ENCODE measurements around the gene ATF7.
"Not testable (repeated sequence)": the region's sequence is repeated elsewhere in the genome, so short reads cannot be mapped to it uniquely, and the experiment has no call there.

ATF7 gene

DNA sequence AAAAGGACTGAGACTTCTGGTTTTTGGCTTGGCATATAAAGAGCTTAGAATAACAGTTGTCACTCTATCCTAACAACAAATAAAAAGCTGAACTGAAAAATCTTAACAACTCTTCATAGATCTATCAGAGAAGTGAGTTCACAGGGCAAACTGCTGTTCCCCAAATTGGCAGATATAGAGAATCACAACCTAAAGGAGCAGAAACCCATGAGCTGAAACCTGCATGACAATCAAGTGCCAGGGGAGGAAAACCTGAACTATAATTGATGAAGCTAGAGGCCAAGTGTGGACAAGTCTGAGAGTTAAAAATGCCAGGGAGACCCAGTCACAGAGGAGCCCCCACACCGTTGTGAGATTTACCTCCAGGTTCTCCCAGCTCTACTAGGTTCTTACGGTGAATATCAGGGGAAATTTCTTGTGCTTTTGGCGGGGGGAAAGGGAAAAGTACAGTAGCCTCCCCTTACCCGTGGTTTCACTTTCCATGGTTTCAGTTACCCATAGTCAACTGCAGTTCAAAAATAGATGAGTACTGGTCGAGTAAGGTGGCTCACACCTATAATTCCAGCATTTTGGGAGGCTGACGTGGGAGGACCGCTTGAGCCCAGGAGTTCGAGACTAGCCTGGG, 53.9 kb downstream of the ATF7 start:
- FAIRE-seq, result peak; percentile 65
- DNase-seq (ENCODE audit: extremely low spot score, insufficient read length, low read depth), result no peak

DNA sequence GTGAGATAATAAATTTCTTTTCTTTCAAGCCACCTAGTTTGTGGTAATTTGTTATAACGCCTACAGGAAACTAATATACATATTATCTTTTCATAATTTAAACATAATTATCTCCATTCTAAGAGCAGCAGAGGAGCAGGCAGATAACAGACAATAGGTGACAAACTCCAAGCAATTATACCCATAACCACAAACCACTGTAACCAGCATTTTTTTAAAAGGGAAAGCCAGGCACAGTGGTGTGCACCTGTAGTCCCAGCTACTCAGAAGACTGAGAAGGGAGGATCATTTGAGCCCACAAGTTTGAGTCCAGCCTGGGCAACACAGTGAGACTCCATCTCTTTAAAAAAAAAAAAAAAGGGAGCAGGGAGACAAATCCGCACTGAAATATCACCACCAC, 54.9 kb downstream of the ATF7 start:
- FAIRE-seq (no peak), DNase-seq (ENCODE audit: extremely low spot score, insufficient read length, low read depth) (no peak)

DNA sequence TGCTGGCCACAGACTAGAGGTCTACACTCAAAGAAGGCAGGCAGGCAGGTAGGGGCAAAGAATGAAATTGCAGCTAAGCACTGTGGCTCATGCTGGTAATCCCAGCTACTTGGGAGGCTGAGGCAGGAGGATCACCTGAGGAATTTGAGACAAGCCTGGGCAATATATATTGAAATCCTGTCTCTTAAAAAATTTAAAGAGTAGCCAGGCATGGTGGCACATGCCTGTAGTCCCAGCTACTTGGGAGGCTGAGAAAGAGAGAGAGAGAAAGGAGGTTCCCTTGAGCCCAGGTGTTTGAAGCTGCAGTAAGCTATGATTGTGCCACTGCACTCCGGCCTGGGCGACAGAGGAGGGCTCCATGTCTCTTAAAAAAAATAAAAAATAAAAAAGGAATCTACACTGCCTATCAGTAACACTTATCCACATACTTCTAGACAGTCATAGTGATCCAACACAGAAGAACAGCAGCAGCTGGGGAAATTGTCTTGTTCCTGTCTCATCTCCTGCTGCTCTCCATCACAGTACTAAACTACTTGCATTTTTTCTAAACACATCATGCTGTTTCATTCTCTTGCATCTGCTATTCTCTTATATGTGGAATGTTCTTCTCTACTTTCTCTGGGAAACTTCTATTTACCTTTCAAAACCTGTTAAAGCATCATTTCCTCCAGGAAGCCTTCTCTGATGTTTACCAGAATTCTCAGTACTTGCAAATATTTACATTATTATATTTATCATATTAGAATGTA, 57.2 kb downstream of the ATF7 start:
- FAIRE-seq, result no peak
- DNase-seq (ENCODE audit: extremely low spot score, insufficient read length, low read depth), result no peak

DNA sequence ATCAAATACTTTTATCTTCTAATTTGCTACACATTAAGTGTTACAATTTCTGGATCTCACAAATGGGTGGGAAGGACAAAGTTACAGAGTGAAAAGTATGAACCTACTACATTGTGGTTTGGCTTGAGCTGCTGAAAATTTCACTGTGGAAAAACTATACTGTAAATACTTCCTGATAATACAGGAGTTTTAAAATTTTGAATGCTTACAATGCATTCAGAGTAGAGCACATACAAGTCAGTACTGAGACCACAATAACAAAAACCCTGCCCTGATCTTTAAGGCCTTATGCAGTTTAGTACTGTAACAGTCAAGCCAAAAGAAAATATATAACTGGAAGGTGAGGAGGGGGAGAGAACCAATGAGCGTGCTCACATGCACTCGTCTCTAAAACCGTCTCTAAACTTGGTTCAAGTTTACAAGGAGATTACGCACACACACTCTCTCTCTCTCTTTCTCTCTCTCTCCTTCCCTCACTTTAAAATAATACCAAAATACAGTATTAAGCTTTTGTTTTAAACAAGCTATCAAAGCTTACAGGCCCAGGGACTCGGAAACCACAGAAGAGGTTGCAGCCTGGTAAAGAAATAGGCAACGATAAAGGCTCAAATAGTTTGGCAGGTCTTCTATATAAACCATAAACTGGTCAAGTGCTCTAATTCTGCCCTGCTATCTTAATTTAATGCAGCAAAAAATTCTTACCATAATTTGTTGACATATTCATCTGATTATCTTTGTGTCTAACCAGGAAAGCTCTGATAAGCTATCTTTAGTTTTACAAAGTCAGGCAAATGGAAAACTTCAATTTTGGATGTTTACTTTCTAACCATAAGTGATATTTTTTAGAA, 58.0 kb downstream of the ATF7 start:
- FAIRE-seq, result no peak
- DNase-seq (ENCODE audit: extremely low spot score, insufficient read length, low read depth), result no peak

DNA sequence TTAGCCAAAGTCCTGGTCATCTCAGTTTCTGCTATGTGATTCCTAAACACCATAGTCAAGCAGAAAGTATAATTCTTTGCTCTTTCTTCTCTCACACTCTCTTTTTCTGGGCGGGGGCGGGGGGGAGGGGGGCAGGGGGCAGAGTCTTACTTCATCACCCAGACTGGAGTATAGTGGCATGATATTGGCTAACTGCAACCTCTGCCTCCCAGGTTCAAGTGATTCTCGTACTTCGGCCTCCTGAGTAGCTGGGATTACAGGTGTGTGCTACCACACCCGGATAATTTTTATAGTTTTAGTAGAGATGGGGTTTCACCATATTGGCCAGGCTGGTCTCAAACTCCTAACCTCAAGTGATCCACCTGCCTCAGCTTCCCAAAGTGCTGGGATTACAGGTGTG, 60.8 kb downstream of the ATF7 start:
- not testable (repeated sequence) for FAIRE-seq; DNase-seq (ENCODE audit: extremely low spot score, insufficient read length, low read depth)

DNA sequence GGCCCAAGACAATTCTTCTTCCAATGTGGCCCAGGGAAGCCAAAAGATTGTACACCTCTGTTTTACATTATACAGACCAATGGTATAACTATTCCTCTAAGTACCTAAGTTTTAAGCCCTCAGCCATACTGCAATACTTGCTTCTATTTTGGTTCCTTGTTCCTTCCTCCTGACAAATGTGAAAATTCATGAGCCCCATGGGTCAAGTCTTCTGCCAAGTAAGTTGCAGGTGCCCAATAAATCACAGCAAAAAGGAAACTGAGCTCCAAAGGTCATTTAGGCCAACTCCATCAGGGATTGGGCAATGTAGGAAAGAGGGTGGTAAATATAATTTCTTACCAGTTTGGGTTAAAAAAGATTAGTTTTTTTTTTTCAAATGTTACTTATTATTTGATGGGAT, 61.2 kb downstream of the ATF7 start:
- no peak for DNase-seq (ENCODE audit: extremely low spot score, insufficient read length, low read depth)

DNA sequence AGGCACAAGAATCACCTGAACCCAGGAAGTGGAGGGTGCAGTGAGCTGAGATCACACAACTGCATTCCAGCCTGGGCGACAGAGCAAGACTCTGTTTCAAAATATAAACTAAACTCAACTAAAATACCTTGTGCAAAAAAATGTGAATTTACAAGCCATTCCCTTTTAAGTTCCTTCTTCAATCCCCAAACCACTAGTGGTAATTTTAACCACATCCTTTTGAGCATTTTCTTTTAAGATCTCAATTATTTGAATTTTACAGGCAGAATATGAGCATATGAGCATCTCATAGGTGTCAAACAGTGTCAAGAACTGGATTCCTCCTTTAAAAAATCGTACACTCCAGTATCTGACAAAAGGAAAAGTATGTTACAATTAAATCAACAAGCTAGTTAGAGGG, 61.9 kb downstream of the ATF7 start:
- DNase-seq (ENCODE audit: extremely low spot score, insufficient read length, low read depth), result no peak
- FAIRE-seq, result no peak

More for the DNA sequence above, 61.2 kb downstream of the ATF7 start:
- no peak for FAIRE-seq

DNA sequence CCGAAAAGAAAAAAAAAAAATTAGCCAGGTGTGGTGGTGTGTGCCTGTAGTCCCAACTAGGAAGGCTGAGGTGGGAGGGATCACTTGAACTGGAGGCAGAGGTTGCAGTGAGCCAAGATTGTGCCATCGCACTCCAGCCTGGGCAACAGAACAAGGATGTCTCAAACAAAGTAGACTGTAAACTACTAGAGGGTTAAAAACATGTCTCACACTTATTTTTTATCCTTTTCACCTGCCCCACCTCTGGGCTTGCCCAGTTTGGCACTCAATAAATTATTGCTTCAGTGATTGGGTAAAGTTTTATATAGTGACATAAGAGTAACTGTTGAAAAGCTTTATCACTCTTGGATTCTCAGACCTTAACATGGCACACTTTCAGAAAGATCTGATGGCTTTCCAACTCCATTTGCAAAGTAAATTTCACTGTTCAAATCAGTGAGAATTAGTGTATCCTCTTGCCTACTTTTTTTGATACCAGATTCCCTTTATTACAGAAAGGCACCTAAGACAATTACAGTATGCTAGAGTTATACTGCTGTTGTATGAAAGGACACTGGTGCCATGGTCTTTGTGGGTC, 62.6 kb downstream of the ATF7 start:
- DNase-seq (ENCODE audit: extremely low spot score, insufficient read length, low read depth), result no peak
- no peak for FAIRE-seq

DNA sequence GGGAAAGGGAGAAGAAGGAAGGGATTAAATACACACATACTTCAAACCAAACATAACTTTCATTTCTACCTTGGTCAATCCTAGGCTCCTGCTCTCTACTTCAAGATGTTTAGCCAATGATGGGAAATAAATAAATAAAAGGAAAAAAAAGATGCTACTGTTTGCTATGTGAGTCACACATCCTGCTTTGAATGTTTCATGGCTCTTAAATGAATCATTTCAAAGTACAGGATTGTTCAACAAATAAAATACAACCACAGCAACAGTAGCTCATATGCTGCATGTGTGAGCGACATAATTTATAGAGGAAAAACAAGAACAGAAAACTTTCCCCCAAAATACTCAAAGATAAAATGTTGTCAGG, 64.6 kb downstream of the ATF7 start:
- no peak for DNase-seq (ENCODE audit: extremely low spot score, insufficient read length, low read depth)
- FAIRE-seq, result no peak

DNA sequence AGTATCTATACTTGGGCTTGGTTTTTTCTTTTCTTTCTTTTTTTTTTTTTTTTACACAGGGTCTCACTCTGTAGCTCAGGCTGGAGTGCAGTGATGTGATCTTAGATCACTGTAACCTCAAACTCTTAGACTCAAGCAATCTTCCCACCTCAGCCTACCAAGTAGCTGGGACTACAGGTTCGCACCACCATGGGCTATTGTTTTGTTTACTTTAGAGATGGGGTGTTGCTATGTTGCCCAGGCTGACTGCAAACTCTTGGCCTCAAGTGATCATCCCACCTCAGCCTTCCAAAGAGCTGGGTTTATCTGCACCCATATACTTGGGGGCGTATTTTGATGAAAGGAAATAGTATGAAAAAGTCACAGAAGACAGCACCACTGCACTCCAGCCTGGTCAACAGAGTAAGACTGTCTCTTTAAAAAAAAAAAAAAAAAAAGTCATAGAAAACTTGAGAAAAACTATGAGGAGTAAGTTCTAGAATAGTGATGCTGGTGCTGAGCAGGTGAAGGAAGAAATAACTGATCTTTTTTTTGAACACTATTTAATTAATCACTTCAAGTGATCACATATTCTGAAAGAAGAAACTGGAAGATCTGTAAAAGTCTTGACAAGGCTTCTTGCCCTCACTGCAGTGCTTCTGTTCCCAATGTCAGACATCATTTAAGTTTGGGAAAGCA, 65.1 kb downstream of the ATF7 start:
- DNase-seq (ENCODE audit: extremely low spot score, insufficient read length, low read depth) (no peak), FAIRE-seq (no peak)

DNA sequence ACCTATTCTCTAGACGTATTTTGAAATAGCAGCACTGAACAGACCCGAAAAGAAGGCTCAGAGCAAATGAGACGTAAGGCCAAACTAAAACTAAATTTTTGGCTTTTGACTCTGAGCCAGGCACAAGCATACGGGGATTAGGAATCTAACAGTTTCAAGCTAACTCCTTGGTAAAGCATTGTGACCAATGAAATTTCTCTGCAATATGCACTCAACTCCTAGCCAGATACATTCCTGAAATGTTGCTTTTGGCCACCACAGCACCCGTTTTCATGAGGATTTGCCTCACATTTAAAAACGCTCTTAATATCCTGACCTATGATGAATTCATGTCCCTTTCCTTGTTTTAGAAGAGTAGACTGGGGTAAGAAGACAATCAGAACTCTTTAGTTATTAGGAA, 65.8 kb downstream of the ATF7 start:
- DNase-seq (ENCODE audit: extremely low spot score, insufficient read length, low read depth) (no peak), FAIRE-seq (no peak)

DNA sequence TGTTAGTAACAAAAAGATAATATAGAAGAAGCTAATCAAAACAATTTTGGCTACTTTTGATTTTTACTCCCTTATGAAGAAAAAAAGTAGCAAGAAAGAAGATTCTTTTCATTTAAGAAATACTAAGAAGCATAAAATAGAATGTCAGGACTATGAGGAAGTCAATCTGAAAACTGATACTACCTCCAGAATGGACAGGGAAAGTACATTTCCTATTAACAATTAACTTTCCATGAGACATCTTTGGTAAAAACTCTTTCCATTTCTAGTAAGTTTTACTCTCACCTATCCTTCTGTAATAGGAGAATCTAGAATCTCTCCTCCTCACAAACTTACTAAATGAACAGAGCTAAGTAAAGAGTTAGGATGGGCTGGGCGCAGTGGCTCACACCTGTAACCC, 67.6 kb downstream of the ATF7 start:
- DNase-seq (ENCODE audit: extremely low spot score, insufficient read length, low read depth) (no peak), FAIRE-seq (peak; percentile 53)

DNA sequence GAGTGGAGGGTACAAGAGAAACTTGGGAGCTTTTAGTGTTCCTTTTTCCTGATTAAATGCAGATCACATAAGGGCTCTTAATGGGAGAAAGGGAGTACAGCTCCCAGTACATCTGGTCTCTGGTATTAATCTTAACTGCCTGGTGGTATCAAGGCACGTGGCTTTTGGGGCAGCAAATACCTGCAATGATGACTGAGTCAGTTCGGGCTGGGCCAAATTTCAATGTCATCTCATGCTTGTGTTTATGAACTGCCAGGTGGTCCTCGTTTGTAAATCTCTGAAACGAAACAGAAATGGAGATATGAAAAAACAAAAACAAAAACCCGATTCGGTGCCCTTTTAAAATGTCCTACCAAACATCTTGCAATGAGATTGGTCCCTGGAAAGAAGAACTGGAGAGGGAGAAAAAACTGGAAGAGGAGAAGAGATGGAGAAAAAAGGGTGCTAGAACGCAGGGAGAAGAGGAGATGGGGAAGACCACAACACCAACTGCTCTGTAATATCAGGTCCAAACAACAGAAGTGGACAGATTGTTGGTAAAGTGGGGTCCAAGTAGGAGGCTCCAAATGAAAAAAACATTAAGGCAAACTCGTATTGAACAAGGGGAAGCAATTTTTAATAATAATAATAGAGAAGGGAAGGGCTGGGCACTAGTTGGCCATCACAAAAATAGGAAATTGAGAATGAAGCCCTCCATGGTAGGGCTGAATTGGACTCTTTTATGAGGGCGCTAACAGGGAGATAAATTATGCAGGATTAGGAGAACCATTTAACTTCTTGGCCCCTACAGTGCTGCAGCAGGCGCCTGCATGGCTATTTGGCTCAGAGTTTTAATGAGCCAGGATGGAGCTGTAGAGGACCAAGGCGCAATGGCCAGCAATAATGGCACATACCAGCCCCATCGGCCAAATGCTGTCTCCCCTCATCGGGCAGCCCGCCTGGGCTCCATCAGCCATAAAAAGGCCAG, 73.5 kb downstream of the ATF7 start:
- DNase-seq (ENCODE audit: extremely low spot score, insufficient read length, low read depth) (no peak), FAIRE-seq (no peak)

DNA sequence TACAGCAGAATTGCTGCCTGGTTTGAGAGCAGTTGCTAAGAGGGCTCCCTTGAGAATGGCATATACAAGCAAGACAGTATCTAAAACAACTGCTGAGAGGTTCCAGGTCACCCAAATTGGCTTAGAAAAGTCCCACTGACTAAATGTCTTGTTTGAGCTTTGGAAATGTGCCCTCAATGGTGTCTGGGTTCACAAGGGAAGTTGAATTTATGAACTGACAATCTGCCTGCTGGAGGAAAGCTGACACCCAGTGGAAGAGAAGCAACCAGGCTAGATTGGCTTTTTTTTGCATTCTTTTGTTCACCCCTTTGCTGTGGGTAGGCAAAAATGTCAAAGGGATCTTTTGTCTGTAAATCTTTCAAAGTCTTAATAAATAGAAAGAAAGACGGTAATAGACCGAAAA, 74.3 kb downstream of the ATF7 start:
- FAIRE-seq (no peak), DNase-seq (ENCODE audit: extremely low spot score, insufficient read length, low read depth) (no peak)

DNA sequence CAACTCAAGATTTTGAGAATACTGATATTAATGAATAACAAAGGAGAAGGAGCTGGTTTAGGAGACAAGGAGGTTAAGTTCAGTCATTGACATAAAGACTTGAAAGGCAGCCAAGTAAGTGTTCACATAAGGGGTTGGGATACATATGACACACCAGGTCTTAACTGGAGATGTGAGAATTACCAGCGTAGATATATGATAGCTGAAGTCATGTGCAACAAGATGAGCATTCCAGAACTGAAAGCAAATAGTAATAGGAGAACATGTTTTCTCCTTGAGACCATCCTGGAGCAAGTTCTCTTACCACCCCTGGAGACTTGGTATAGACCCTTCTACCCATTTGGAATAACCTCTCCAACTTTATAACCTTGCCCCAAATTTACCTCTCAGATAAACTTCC, 75.6 kb downstream of the ATF7 start:
- FAIRE-seq (no peak), DNase-seq (ENCODE audit: extremely low spot score, insufficient read length, low read depth) (no peak)

DNA sequence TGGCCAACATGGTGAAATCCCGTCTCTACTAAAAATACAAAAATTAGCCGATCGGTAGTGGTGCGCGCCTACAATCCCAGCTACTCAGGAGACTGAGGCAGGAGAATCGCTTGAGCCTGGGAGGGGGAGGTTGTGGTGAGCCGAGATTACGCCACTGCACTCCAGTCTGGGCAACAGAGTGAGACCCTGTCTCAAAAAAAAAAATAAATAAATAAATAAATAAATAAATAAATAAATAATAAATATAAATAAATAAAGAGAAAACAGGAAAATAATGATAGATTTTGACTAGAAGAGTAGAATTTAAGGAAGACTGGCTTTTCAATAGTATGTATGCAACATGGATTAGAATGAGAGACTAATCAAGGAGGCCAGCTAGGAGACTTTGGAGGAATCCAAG, 76.1 kb downstream of the ATF7 start:
- not testable (repeated sequence) for DNase-seq (ENCODE audit: extremely low spot score, insufficient read length, low read depth); FAIRE-seq

DNA sequence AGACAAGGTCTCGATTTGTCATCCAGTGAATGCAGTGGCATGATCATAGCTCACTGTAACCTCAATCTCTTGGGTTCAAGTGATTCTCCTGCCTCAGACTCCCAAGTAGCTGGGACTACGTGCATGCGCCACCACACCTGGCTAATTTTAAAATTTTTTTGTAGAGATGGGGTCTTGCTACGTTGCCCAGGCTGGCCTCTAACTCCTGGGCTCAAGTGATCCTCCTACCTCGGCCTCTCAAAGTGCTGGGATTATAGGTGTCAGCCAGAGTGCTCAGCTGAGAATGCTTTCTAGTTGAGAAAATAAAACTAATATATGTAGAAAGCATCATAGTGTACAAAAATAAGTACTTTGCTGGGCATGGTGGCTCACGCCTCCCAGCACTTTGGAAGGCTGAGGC, 77.8 kb downstream of the ATF7 start:
- DNase-seq (ENCODE audit: extremely low spot score, insufficient read length, low read depth); FAIRE-seq: not testable (repeated sequence)

DNA sequence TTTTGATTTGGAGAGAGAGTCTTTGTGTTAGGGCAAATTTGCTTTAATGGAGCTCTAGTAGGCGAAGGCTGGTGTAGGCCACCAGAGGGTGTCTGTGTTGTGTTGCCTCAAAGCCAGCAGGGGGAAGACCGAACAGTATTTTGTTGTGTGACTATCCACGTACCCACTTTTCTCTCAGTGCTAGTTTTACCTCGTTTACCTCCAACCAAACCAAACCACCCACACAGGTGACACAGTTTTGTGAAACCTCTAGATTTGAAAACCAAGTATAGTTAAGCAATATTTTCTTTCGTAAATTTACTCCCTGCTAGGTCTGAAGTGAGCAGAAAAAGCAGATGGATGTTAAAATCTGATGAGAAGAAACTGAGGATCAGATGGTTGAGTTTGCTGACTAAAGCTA, 82.6 kb downstream of the ATF7 start:
- FAIRE-seq (peak; percentile 76), DNase-seq (ENCODE audit: extremely low spot score, insufficient read length, low read depth) (peak; percentile 57)

DNA sequence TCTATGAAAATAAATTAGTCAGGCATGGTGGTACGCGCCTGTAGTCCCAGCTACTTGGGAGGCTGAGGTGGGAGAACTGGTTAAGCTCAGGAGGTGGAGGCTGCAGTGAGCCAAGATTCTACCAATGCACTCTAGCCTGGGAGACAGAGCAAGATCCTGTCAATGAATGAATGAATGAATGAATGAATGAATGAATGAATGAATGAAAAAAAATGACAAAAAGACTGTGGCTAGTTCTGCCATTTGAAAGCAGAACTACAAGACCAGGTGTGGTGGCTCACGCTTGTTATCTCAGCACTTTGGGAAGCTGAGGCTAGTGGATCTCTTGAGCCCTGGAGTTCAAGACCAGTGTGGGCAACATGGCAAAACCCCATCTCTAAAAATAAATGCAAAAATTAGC, 86.7 kb downstream of the ATF7 start:
- FAIRE-seq (no peak), DNase-seq (ENCODE audit: extremely low spot score, insufficient read length, low read depth) (no peak)
